Measurements from ENCODE around the gene PSME1. TPM values are rescaled to one million over a fixed set of nuclear protein-coding genes. Genes with fewer than 3 reads are reported as not detected.

Gene PSME1
- total and polyA plus RNA-seq, 2 of the 13 experiments (the other 11 are each of a cell fraction or from before 2014, with no cell fraction given): 159 to 608 TPM

- TF ChIP-seq NFAT5 (CRISPR knock-in tag; IDR thresholded peaks at IDR 0.05): peak; percentile 87; the same call in 1 of the 2 replicates
- TF ChIP-seq KDM2A (CRISPR knock-in tag; IDR thresholded peaks at IDR 0.05; ENCODE audit: borderline replicate concordance, low read depth): peak; percentile 82
- peak in 1 of 2 experiments; percentile 93; a peak in 2 of 4 replicates for TF ChIP-seq KLF16 (CRISPR knock-in tag; IDR thresholded peaks at IDR 0.05)
- TF ChIP-seq ATM (IDR thresholded peaks at IDR 0.05; ENCODE audit: borderline replicate concordance): no peak
- TF ChIP-seq, protein P1, sequence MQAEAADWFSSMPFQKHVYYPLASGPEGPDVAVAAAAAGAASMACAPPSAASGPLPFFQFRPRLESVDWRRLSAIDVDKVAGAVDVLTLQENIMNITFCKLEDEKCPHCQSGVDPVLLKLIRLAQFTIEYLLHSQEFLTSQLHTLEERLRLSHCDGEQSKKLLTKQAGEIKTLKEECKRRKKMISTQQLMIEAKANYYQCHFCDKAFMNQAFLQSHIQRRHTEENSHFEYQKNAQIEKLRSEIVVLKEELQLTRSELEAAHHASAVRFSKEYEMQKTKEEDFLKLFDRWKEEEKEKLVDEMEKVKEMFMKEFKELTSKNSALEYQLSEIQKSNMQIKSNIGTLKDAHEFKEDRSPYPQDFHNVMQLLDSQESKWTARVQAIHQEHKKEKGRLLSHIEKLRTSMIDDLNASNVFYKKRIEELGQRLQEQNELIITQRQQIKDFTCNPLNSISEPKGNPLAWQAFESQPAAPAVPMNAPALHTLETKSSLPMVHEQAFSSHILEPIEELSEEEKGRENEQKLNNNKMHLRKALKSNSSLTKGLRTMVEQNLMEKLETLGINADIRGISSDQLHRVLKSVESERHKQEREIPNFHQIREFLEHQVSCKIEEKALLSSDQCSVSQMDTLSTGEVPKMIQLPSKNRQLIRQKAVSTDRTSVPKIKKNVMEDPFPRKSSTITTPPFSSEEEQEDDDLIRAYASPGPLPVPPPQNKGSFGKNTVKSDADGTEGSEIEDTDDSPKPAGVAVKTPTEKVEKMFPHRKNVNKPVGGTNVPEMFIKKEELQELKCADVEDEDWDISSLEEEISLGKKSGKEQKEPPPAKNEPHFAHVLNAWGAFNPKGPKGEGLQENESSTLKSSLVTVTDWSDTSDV (CRISPR knock-in tag; IDR thresholded peaks at IDR 0.05): no peak
- TF ChIP-seq CREB3 (CRISPR knock-in tag; IDR thresholded peaks at IDR 0.05): peak; percentile 93
- TF ChIP-seq, protein P2, sequence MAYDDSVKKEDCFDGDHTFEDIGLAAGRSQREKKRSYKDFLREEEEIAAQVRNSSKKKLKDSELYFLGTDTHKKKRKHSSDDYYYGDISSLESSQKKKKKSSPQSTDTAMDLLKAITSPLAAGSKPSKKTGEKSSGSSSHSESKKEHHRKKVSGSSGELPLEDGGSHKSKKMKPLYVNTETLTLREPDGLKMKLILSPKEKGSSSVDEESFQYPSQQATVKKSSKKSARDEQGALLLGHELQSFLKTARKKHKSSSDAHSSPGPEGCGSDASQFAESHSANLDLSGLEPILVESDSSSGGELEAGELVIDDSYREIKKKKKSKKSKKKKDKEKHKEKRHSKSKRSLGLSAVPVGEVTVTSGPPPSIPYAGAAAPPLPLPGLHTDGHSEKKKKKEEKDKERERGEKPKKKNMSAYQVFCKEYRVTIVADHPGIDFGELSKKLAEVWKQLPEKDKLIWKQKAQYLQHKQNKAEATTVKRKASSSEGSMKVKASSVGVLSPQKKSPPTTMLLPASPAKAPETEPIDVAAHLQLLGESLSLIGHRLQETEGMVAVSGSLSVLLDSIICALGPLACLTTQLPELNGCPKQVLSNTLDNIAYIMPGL (CRISPR knock-in tag; IDR thresholded peaks at IDR 0.05; ENCODE audit: borderline replicate concordance in 1 of 2, low read depth in 1 of 2): peak; percentile 86 to 96
- TF ChIP-seq ZNF562 (CRISPR knock-in tag; IDR thresholded peaks at IDR 0.05; ENCODE audit: borderline replicate concordance): no peak
- peak; percentile 83 for TF ChIP-seq MED8 (CRISPR knock-in tag; IDR thresholded peaks at IDR 0.05; ENCODE audit: insufficient replicate concordance)
- TF ChIP-seq, protein P3, sequence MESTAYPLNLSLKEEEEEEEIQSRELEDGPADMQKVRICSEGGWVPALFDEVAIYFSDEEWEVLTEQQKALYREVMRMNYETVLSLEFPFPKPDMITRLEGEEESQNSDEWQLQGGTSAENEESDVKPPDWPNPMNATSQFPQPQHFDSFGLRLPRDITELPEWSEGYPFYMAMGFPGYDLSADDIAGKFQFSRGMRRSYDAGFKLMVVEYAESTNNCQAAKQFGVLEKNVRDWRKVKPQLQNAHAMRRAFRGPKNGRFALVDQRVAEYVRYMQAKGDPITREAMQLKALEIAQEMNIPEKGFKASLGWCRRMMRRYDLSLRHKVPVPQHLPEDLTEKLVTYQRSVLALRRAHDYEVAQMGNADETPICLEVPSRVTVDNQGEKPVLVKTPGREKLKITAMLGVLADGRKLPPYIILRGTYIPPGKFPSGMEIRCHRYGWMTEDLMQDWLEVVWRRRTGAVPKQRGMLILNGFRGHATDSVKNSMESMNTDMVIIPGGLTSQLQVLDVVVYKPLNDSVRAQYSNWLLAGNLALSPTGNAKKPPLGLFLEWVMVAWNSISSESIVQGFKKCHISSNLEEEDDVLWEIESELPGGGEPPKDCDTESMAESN (CRISPR knock-in tag; conservative IDR thresholded peaks at IDR 0.05): peak; percentile 79
- TF ChIP-seq ZNF549 (CRISPR knock-in tag; IDR thresholded peaks at IDR 0.05): peak; percentile 12; the same call in 1 of the 2 replicates
- TF ChIP-seq GZF1 (CRISPR knock-in tag; IDR thresholded peaks at IDR 0.05): 0 out of 2 replicates have a peak, but pooled peaks have one; percentile 16
- TF ChIP-seq ZNF780A (CRISPR knock-in tag; IDR thresholded peaks at IDR 0.05): no peak
- no peak for TF ChIP-seq ZNF530 (CRISPR knock-in tag; IDR thresholded peaks at IDR 0.05; ENCODE audit: low read depth)
Measured at GRCh38 chr14:24135834-24136683, at the start of gene PSME1 (continued).

Data from HepG2 (cell line).